ENCODE results near the gene PANK1. TPM values are rescaled to one million over a fixed set of nuclear protein-coding genes. Genes with fewer than 3 reads are reported as not detected.

The PANK1 gene
- total and polyA plus RNA-seq, 9 of the 15 experiments (the other 6 are each of a cell fraction or from before 2014, with no cell fraction given) = 1.7 to 10.7 (median 6.5) TPM

DNA sequence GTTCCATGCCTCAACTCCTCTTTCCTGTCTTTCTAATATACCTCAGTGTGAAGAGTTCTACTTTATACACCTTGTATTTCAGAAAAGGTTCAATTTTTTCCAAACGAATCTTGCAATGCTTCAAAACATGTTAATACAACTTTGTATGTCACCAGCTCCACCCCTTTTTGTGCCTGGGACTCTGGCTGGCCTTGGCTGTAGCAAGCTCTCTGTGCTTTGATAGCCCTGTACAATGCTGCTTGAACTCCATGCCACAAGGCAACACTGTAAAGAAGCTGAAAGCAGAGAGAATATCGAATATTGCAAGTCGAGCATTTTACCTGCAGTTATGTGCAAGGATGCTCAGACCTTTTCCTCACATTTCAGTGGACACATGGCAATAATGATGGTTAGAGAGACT is 52.5 kb downstream of the PANK1 start:
- peaks cover 19% of the 10 kb centered on the region; the same call in 2 of the 3 replicates for H3K36me3 ChIP-seq (ENCODE audit: control insufficient read depth, insufficient read depth, low read length)
- 56% methylated on average over 3 of the region's 3 CpGs for WGBS (ENCODE audit: insufficient coverage, low coverage, missing lambda C conversion rate)
- H3K27me3 ChIP-seq (ENCODE audit: control insufficient read depth in 2 of 2, insufficient read depth in 2 of 2, low read length in 2 of 2) = no peaks in the 10 kb centered on the region
- no peak for ATAC-seq
- no peaks in the 10 kb centered on the region for H3K9me3 ChIP-seq (replicated peaks; ENCODE audit: control insufficient read depth, insufficient read depth, low read depth, low read length)
- no peak overlapping the region for H3K9ac ChIP-seq (ENCODE audit: insufficient read depth in 1 of 2, low read depth in 2 of 2, low read length in 2 of 2)
- no peaks in the 10 kb centered on the region for H3K4me1 ChIP-seq (replicated peaks in 1 of 2; ENCODE audit: control insufficient read depth in 2 of 2, insufficient read depth in 2 of 2, low read length in 2 of 2)
- CTCF ChIA-PET (ENCODE audit: low intra/inter-chr PET ratio) = no interaction called here
- H3K79me2 ChIP-seq (ENCODE audit: control insufficient read depth, insufficient read depth, low read length) = no peaks in the 10 kb centered on the region
- H3K4me2 ChIP-seq (ENCODE audit: insufficient read depth, low read length) = no peak overlapping the region
- POLR2A ChIA-PET = no interaction called here
- no peaks in the 10 kb centered on the region for H4K20me1 ChIP-seq (replicated peaks; ENCODE audit: control insufficient read depth, insufficient read depth, low read length)
- no peak for FAIRE-seq
- DNase-seq (ENCODE audit: extremely low read depth in 1 of 4, low spot score in 3 of 4) = no peak
- intact Hi-C loops (cut with micrococcal nuclease) = no loop called here
- no TSS peak for BruUV-seq (replicated peaks)
- no peak overlapping the region for H2AFZ ChIP-seq (ENCODE audit: low read depth, low read length)
- H3K27ac ChIP-seq (ENCODE audit: extremely low read depth, low read depth, low read length) = no peak overlapping the region
- no peaks in the 10 kb centered on the region for H3K9me1 ChIP-seq (ENCODE audit: control insufficient read depth, insufficient read depth, low read length)
- in situ Hi-C loops (cut with MboI) = no loop called here
- H3K4me3 ChIP-seq = no peak overlapping the region
- TF ChIP-seq FOXP1 (CRISPR knock-in tag; IDR thresholded peaks at IDR 0.05) = no peak
- TF ChIP-seq RFX1 (IDR thresholded peaks at IDR 0.05) = no peak
- TF ChIP-seq GATAD2A (IDR thresholded peaks at IDR 0.05) = no peak
- TF ChIP-seq, protein P1, sequence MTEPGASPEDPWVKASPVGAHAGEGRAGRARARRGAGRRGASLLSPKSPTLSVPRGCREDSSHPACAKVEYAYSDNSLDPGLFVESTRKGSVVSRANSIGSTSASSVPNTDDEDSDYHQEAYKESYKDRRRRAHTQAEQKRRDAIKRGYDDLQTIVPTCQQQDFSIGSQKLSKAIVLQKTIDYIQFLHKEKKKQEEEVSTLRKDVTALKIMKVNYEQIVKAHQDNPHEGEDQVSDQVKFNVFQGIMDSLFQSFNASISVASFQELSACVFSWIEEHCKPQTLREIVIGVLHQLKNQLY (CRISPR knock-in tag; conservative IDR thresholded peaks at IDR 0.05) = no peak
- TF ChIP-seq EP400 (IDR thresholded peaks at IDR 0.05) = no peak
- TF ChIP-seq, protein P2, sequence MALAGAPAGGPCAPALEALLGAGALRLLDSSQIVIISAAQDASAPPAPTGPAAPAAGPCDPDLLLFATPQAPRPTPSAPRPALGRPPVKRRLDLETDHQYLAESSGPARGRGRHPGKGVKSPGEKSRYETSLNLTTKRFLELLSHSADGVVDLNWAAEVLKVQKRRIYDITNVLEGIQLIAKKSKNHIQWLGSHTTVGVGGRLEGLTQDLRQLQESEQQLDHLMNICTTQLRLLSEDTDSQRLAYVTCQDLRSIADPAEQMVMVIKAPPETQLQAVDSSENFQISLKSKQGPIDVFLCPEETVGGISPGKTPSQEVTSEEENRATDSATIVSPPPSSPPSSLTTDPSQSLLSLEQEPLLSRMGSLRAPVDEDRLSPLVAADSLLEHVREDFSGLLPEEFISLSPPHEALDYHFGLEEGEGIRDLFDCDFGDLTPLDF (CRISPR knock-in tag; IDR thresholded peaks at IDR 0.05) = no peak
- TF ChIP-seq ZC3H11A (IDR thresholded peaks at IDR 0.05; ENCODE audit: low read depth, low read length) = no peak
- no peak for TF ChIP-seq MAZ (CRISPR knock-in tag; conservative IDR thresholded peaks at IDR 0.05 in 1 of 2, IDR thresholded peaks at IDR 0.05 in 1 of 2)
- TF ChIP-seq, protein P3, sequence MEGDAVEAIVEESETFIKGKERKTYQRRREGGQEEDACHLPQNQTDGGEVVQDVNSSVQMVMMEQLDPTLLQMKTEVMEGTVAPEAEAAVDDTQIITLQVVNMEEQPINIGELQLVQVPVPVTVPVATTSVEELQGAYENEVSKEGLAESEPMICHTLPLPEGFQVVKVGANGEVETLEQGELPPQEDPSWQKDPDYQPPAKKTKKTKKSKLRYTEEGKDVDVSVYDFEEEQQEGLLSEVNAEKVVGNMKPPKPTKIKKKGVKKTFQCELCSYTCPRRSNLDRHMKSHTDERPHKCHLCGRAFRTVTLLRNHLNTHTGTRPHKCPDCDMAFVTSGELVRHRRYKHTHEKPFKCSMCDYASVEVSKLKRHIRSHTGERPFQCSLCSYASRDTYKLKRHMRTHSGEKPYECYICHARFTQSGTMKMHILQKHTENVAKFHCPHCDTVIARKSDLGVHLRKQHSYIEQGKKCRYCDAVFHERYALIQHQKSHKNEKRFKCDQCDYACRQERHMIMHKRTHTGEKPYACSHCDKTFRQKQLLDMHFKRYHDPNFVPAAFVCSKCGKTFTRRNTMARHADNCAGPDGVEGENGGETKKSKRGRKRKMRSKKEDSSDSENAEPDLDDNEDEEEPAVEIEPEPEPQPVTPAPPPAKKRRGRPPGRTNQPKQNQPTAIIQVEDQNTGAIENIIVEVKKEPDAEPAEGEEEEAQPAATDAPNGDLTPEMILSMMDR (IDR thresholded peaks at IDR 0.05 in 2 of 3, conservative IDR thresholded peaks at IDR 0.05 in 1 of 3; ENCODE audit: insufficient read depth in 2 of 3, low read depth in 1 of 3, low read length in 3 of 3) = no peak
- TF ChIP-seq, protein P4, sequence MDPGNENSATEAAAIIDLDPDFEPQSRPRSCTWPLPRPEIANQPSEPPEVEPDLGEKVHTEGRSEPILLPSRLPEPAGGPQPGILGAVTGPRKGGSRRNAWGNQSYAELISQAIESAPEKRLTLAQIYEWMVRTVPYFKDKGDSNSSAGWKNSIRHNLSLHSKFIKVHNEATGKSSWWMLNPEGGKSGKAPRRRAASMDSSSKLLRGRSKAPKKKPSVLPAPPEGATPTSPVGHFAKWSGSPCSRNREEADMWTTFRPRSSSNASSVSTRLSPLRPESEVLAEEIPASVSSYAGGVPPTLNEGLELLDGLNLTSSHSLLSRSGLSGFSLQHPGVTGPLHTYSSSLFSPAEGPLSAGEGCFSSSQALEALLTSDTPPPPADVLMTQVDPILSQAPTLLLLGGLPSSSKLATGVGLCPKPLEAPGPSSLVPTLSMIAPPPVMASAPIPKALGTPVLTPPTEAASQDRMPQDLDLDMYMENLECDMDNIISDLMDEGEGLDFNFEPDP (CRISPR knock-in tag; IDR thresholded peaks at IDR 0.05) = no peak
- no peak for TF ChIP-seq ZNF644 (tag; IDR thresholded peaks at IDR 0.05; ENCODE audit: low read depth)
- TF ChIP-seq BACH1 (tag; IDR thresholded peaks at IDR 0.05) = no peak
- TF ChIP-seq, protein P5, sequence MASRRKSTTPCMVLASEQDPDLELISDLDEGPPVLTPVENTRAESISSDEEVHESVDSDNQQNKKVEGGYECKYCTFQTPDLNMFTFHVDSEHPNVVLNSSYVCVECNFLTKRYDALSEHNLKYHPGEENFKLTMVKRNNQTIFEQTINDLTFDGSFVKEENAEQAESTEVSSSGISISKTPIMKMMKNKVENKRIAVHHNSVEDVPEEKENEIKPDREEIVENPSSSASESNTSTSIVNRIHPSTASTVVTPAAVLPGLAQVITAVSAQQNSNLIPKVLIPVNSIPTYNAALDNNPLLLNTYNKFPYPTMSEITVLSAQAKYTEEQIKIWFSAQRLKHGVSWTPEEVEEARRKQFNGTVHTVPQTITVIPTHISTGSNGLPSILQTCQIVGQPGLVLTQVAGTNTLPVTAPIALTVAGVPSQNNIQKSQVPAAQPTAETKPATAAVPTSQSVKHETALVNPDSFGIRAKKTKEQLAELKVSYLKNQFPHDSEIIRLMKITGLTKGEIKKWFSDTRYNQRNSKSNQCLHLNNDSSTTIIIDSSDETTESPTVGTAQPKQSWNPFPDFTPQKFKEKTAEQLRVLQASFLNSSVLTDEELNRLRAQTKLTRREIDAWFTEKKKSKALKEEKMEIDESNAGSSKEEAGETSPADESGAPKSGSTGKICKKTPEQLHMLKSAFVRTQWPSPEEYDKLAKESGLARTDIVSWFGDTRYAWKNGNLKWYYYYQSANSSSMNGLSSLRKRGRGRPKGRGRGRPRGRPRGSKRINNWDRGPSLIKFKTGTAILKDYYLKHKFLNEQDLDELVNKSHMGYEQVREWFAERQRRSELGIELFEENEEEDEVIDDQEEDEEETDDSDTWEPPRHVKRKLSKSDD (conservative IDR thresholded peaks at IDR 0.05; ENCODE audit: low read length) = no peak
